DND-41 (cell line): ENCODE measurements around the gene MAB21L2.
"Not testable (repeated sequence)": the region's sequence is repeated elsewhere in the genome, so short reads cannot be mapped to it uniquely, and the experiment has no call there.

ENCODE experiments used
- ATAC-seq: fragments of 200-7000 bp; cut with Tn5 transposase; 3 replicates; pipeline ENCODE4 v1.9.1; 2021; ENCODE audit warnings: low read depth; ENCODE audit not compliant: insufficient read depth
- DNase-seq: peaks from one replicate; pipeline ENCODE4 v3.0.0-alpha.2; 2020
- H2AFZ ChIP-seq: 2 replicates; pipeline ENCODE4 v1.6.0; 2012; ENCODE audit warnings: low read depth, low read length
- H3K27ac ChIP-seq: 2 replicates; pipeline ENCODE4 v1.5.1; 2012; ENCODE audit warnings: low read length, inconsistent platforms
- H3K27me3 ChIP-seq: fragments of 200-600 bp; sonication (generic); 2 replicates; pipeline ENCODE4 v1.6.0; 2012; ENCODE audit warnings: low read length, mild to moderate bottlenecking, inconsistent platforms; ENCODE audit not compliant: insufficient read depth, poor library complexity
- H3K36me3 ChIP-seq: 2 replicates; pipeline ENCODE4 v1.5.1; 2012; ENCODE audit warnings: low read length, inconsistent platforms; ENCODE audit not compliant: insufficient read depth
- H3K4me1 ChIP-seq: 2 replicates; pipeline ENCODE4 v1.5.1; 2012; ENCODE audit warnings: mild to moderate bottlenecking, low read length; ENCODE audit not compliant: insufficient read depth
- H3K4me2 ChIP-seq: 2 replicates; pipeline ENCODE4 v1.6.0; 2012; ENCODE audit warnings: mild to moderate bottlenecking, moderate library complexity, low read length, inconsistent platforms; ENCODE audit not compliant: insufficient read depth
- H3K4me3 ChIP-seq, 2 experiments: fragments of 200-600 bp in 1 of 2; shearing (Covaris generic) in 1 of 2; 2 replicates each; pipeline ENCODE4 v1.5.1; 2012 to 2016; ENCODE audit warnings: inconsistent platforms in 2 of 2, low read length in 2 of 2, mild to moderate bottlenecking in 2 of 2, low read depth in 1 of 2, moderate library complexity in 1 of 2
- H3K79me2 ChIP-seq: 2 replicates; pipeline ENCODE4 v1.6.0; 2012; ENCODE audit warnings: low read length, inconsistent platforms; ENCODE audit not compliant: insufficient read depth
- H3K9ac ChIP-seq: 2 replicates; pipeline ENCODE4 v1.6.0; 2012; ENCODE audit warnings: low read depth, mild to moderate bottlenecking, inconsistent platforms, low read length, moderate library complexity
- H3K9me3 ChIP-seq: 2 replicates; pipeline ENCODE4 v1.5.1; 2012; ENCODE audit warnings: low read length, moderate library complexity, mild to moderate bottlenecking, inconsistent platforms; ENCODE audit not compliant: insufficient read depth, severe bottlenecking
- H4K20me1 ChIP-seq: 2 replicates; pipeline ENCODE4 v1.6.0; 2012; ENCODE audit warnings: low read length; ENCODE audit not compliant: insufficient read depth
- EZH2 ChIP-seq: IDR thresholded peaks from 3 replicates; pipeline ENCODE4 v1.6.1; 2012; ENCODE audit warnings: borderline replicate concordance, low read depth, mild to moderate bottlenecking, moderate library complexity, low read length, inconsistent platforms; ENCODE audit not compliant: severe bottlenecking
- TF ChIP-seq, protein P1 (sequence below): IDR thresholded peaks from 2 replicates; pipeline ENCODE4 v1.5.1; 2012; ENCODE audit warnings: borderline replicate concordance, low read length, moderate library complexity, mild to moderate bottlenecking; ENCODE audit not compliant: poor library complexity, severe bottlenecking; ENCODE audit errors: extremely low read depth

The MAB21L2 gene

DNA sequence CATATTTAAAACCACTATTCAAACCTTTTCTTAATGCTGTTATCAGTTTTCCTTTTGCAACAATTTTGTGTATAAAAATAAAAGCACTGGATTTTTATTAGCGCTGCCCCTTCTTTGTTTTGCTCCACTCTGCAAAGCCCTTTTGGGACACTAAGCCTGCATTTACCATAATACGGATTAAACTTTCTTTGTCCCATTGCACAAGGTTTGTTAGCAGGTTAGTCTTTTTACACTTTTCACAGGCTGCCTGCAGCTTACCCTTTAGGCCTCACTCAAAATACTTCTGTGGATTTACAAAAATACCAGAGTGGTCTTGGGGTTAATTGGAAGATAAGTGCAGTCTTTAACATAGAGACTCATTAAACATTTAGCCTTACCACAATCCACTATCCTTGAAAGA is 35.7 kb upstream of the MAB21L2 start:
- Histone ChIP-seq H2AFZ (no peak overlapping the region), H3K4me1 (no peaks in the 10 kb centered on the region), H3K4me3 (no peak overlapping the region), H4K20me1 (no peaks in the 10 kb centered on the region), H3K9me3 (no peaks in the 10 kb centered on the region), H3K9ac (no peak overlapping the region), H3K79me2 (no peaks in the 10 kb centered on the region), H3K36me3 (no peaks in the 10 kb centered on the region), H3K4me2 (no peak overlapping the region), H3K27ac (no peak overlapping the region), H3K27me3 (no peaks in the 10 kb centered on the region)
- DNase-seq (no peak), ATAC-seq (no peak)
- TF ChIP-seq EZH2, result no peak
- TF ChIP-seq, protein P1, sequence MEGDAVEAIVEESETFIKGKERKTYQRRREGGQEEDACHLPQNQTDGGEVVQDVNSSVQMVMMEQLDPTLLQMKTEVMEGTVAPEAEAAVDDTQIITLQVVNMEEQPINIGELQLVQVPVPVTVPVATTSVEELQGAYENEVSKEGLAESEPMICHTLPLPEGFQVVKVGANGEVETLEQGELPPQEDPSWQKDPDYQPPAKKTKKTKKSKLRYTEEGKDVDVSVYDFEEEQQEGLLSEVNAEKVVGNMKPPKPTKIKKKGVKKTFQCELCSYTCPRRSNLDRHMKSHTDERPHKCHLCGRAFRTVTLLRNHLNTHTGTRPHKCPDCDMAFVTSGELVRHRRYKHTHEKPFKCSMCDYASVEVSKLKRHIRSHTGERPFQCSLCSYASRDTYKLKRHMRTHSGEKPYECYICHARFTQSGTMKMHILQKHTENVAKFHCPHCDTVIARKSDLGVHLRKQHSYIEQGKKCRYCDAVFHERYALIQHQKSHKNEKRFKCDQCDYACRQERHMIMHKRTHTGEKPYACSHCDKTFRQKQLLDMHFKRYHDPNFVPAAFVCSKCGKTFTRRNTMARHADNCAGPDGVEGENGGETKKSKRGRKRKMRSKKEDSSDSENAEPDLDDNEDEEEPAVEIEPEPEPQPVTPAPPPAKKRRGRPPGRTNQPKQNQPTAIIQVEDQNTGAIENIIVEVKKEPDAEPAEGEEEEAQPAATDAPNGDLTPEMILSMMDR, result no peak

DNA sequence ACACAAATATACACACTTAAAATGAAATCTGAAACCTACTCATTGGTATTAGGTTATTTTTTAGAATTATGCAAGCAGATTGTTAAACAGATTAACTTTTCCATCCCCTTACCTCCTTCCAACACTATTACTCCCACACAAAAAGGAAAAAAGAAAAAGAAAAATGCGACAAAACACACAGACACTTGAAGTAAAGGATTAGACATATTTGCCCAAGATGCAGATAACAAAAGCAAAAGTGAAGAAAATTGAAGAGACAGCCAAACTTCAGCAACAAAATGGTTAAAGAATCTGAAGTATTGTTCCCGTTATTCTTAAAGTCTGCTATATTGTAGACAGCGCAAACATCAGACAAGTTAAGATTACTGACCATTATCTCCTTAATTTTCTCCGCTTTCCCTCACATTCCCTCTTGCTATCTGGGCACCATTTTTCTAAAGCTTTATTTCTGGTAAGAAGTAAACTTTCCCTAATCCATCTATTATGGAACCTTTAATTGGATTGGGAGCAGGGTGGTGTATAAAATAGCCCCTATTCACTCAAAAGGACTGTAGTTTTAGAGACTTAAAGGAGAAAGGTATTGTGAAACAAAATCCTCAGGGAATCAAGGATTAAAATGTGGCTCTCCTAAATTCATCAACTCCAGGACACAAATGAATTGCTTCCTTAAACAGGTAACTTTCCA is 34.7 kb upstream of the MAB21L2 start:
- no peak overlapping the region for H2AFZ ChIP-seq
- H3K79me2 ChIP-seq, result no peaks in the 10 kb centered on the region
- no peaks in the 10 kb centered on the region for H3K9me3 ChIP-seq
- H3K9ac ChIP-seq, result no peak overlapping the region
- DNase-seq, result no peak
- no peak overlapping the region for H3K4me2 ChIP-seq
- no peak for ATAC-seq
- H3K4me1 ChIP-seq, result no peaks in the 10 kb centered on the region
- H3K27me3 ChIP-seq, result no peaks in the 10 kb centered on the region
- H3K4me3 ChIP-seq, result no peak overlapping the region
- TF ChIP-seq, protein P1, result no peak
- no peak for TF ChIP-seq EZH2
- no peaks in the 10 kb centered on the region for H4K20me1 ChIP-seq
- H3K36me3 ChIP-seq, result no peaks in the 10 kb centered on the region
- H3K27ac ChIP-seq, result no peak overlapping the region

DNA sequence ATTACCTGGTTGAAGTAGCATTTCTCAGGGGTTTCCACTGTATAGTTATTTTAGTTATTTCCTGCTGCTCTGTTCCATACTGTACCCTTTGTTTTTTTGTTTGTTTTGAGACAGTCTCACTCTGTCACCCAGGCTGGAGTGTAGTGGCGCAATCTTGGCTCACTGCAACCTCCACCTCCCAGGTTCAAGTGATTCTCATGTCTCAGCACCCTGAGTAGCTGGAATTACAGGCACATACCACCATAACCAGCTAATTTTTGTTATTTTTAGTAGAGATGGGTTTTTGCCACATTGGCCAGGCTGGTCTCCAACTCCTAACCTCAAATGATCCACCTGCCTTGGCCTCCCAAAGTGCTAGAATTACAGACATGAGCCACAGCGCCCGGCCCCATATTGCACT is 24.1 kb upstream of the MAB21L2 start:
- not testable (repeated sequence) for H3K9ac ChIP-seq, H2AFZ ChIP-seq, H3K27me3 ChIP-seq, ATAC-seq, H3K9me3 ChIP-seq, H3K4me3 ChIP-seq, H3K27ac ChIP-seq, H3K36me3 ChIP-seq, DNase-seq, H3K4me2 ChIP-seq, H3K79me2 ChIP-seq, H4K20me1 ChIP-seq, H3K4me1 ChIP-seq

DNA sequence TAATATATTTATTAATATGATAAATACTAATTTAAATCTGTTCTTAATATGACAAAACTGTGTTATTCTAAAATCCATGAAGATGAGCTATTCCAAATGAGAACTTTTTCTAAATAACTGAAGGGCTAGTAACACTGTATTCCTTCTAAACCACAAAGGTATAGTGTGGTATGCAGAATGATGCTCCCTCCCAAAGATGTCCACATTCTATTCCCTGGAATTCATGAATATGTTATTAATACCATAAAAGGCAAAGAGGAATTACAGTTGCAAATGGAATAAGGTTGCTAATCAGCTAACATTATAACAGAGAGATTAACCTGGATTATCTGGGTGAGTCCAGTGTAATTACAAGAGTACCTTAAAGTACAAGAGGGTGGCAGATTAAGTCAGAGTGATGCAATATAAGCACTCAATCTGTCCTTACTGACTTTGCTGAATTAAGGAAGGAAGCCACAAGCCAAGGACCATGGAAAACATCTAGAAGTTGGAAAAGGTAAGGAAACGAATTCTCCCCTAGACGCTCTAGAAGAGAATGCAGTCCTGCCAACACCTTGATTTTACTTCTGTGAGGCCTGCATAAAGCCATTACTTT is 20.7 kb upstream of the MAB21L2 start:
- Histone ChIP-seq H2AFZ (no peak overlapping the region), H4K20me1 (no peaks in the 10 kb centered on the region), H3K4me2 (no peak overlapping the region), H3K4me1 (no peaks in the 10 kb centered on the region), H3K79me2 (no peaks in the 10 kb centered on the region), H3K9ac (no peak overlapping the region), H3K36me3 (peaks cover 5% of the 10 kb centered on the region; the same call in 1 of the 2 replicates), H3K27me3 (no peaks in the 10 kb centered on the region), H3K27ac (no peak overlapping the region), H3K4me3 (no peak overlapping the region), H3K9me3 (no peaks in the 10 kb centered on the region)
- no peak for ATAC-seq
- no peak for DNase-seq
- TF ChIP-seq, protein P1, result no peak
- TF ChIP-seq EZH2, result no peak
